ENCODE results near the gene IPO11. TPM values are rescaled to one million over a fixed set of nuclear protein-coding genes. Genes with fewer than 3 reads are reported as not detected.
"Not testable (repeated sequence)": the region's sequence is repeated elsewhere in the genome, so short reads cannot be mapped to it uniquely, and the experiment has no call there.

IPO11 gene
- total RNA-seq, 1 donor from 2014 or later, result 34.5 TPM

DNA sequence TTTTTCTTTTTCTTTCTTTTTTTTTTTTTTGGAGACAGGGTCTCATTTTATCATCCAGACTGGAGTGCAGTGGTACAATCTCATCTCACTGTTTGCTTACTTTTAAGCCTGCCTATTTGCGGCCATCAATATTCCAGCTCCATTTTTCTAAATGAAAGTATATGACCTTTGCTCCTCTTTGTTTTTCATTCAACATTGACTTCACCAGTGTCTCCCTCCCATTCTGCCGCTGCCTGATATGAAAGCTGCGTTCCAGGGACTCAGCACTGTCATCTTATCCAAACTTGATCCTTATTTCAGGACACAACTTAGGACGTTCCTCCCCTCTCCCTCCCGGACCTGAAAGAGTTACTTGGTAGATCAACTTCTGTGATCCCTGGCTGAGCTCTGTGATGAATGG, 239.7 kb downstream of the IPO11 start:
- intact Hi-C loops (cut with DNase I), result no loop called here

DNA sequence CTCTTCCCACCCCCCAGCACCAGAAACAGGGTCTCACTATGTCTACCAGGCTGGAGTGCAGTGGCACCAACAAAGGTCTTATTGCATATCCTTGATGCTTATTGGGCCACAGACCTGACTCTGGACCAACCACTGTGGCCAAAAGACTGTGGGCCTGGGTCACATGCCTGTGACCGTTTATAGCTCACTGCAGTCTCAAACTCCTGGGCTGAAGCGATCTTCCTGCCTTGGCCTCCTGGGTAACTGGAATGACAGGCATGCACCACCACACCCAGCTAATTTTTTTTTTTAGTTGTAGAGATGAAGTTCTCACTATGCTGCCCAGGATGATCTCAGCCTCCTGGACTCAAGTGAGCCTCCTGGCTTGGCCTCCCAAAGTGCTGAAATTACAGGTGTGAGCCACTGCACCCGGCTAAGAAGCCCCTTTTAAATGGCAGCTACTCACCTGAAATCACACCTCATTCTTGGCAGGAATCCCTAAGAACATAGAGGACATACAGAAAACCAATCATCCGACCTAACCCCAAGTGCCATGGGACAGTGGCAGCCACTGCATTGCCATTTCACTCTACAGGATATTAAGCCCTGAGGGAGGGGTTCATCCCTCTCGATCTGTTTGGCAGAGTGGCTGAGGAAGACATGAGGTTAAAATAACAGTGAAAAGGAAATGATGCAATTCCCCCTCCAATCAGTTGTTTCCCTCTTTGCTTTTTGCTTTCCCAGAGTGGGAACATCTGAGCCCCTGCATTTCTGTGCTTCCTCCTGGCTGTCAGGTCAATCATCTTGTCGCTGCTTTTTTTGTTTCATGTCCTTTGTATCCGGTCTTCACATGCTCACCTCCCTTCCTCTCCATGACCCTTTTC, 240.7 kb downstream of the IPO11 start:
- DNase-seq (ENCODE audit: missing footprints), result no peak
- intact Hi-C loops (cut with DNase I), result no loop called here
- no peak for ATAC-seq

More for the DNA sequence above, 239.7 kb downstream of the IPO11 start:
- ATAC-seq (no peak), DNase-seq (ENCODE audit: missing footprints) (no peak)

GRCh38 chr5:62653864-62654575, 241.5 kb downstream of the IPO11 start:
- no peak for DNase-seq (ENCODE audit: missing footprints)
- intact Hi-C loops (cut with DNase I), result no loop called here
- ATAC-seq, result no peak

- DNase-seq (ENCODE audit: missing footprints); intact Hi-C loops (cut with DNase I); ATAC-seq: not testable (repeated sequence)
These were observed 245.2 kb downstream of the IPO11 start for GRCh38 chr5:62657772-62658171.

DNA sequence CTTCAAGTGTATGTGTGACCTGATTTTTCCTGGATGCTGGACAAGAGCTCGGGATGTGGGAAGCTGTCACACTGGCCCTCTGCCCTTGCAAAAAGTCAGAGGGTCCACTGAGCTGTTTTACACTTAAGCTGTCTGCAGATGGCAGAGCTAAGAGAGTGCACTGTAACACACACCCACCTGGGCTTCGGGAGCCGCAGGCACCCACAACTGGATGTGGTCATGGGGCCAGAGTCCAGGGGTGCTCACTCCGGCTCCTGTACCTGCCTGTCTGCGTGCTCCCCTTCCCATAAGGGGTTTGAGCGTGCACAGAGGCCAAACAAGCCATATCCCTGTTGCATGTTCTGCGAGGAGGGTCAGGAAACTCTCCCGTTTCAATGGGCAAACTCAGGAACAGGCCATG, 248.6 kb downstream of the IPO11 start:
- ATAC-seq (no peak), DNase-seq (ENCODE audit: missing footprints) (no peak)
- intact Hi-C loops (cut with DNase I), result no loop called here

DNA sequence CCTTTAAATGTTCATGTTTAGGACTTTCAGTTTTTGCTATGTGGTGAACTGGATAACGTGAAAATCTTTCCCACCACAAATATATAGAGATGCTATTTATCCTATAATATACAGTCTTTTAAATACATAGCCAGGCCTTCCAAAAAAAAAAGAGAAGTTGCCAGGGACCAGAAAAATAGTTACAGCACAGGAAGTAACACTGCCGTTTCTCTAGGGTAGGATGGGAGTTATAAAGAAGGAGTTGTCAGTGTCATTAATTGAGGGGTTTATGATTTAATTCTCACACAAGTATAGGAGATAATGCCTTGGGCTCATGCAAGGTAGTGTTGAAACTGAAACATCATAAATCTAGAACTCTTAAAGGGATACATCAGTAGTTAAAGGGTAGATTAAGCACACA, 250.0 kb downstream of the IPO11 start:
- ATAC-seq, result no peak
- DNase-seq (ENCODE audit: missing footprints), result no peak
- intact Hi-C loops (cut with DNase I), result no loop called here

DNA sequence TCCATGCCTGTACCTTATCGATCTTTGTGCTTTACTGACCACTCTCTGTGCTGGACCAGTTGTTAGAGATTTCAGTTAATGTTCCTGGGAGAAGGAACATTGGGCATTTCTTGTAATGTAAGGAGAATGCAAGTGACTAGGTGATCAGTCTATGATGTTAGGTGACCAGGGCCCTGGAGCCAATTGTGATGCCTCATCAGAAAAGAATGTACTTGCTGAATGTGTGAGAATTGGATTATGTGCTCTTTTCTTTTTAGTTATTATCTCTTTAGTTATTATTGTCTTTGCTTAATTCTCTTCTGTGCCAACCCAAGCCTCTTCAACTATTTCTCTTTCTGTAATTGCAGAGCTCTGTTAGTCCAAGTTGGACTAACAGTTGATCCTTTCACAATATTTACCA, 258.9 kb downstream of the IPO11 start:
- intact Hi-C loops (cut with DNase I), result no loop called here
- DNase-seq (ENCODE audit: missing footprints) (no peak), ATAC-seq (no peak)

DNA sequence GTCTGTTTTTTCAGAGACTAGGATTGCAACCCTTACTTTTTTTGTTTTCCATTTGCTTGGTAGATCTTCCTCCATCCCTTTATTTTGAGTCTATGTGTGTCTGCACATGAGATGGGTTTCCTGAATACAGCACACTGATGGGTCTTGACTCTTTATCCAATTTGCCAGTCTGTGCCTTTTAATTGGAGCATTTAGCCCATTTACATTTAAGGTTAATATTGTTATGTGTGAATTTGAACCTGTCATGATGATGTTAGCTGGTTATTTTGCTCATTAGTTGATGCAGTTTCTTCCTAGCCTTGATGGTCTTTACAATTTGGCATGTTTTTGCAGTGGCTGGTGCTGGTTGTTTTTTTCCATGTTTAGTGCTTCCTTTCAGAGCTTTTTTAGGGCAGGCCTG, 264.0 kb downstream of the IPO11 start:
- intact Hi-C loops (cut with DNase I); ATAC-seq; DNase-seq (ENCODE audit: missing footprints): not testable (repeated sequence)

Other genes starting within 250 kb of the IPO11 start
- gene KIF2A, start 106.6 kb upstream of the IPO11 start, total RNA-seq, result 9.8 TPM
- 16.4 TPM for gene DIMT1, start 8.9 kb upstream of the IPO11 start, total RNA-seq
- 1.0 TPM for gene LRRC70, start 166.1 kb downstream of the IPO11 start, total RNA-seq

All from Right ventricle myocardium inferior (tissue), 1 donor.